Body of pancreas (tissue), 4 donors: ENCODE measurements around the gene ENTREP3. TPM values are rescaled to one million over a fixed set of nuclear protein-coding genes. Genes with fewer than 3 reads are reported as not detected.
A peak's percentile ranks its signal among the peaks of the same experiment; 100 is the strongest.

Experiments
- ATAC-seq: fragments of 150-250 bp; one replicate; pipeline ENCODE4 v1.9.1; 2016
- DNase-seq, 4 donors: peaks; one replicate each; pipeline ENCODE4 v3.0.0-alpha.2; 2019
- H3K27ac ChIP-seq, 4 donors: fragments of 200-600 bp; sonication (generic); 1 replicate in 3 of 4; 2 replicates in 1 of 4; pipeline versions ENCODE4 v1.5.1 to v1.6.1; 2016 to 2019; ENCODE audit warnings: mild to moderate bottlenecking in 1 of 4, mixed read lengths in 1 of 4, moderate library complexity in 1 of 4
- H3K27me3 ChIP-seq, 2 donors: fragments of 200-600 bp; sonication (generic); one replicate each; pipeline ENCODE4 v1.6.0; 2016; ENCODE audit warnings: mild to moderate bottlenecking in 1 of 2
- H3K36me3 ChIP-seq, 2 donors: fragments of 200-600 bp; sonication (generic); replicated peaks in 1 of 2; 2 replicates each; pipeline ENCODE4 v1.5.1; 2016; ENCODE audit warnings: low read depth in 2 of 2; ENCODE audit not compliant: insufficient read depth in 1 of 2
- H3K4me1 ChIP-seq: fragments of 200-600 bp; sonication (generic); one replicate; pipeline ENCODE4 v1.6.0; 2016
- H3K4me3 ChIP-seq, 2 donors: fragments of 200-600 bp; sonication (generic); 1 replicate in 1 of 2; 2 replicates in 1 of 2; pipeline ENCODE4 v1.5.1; 2016 to 2019
- H3K9me3 ChIP-seq, 3 donors: fragments of 200-600 bp; sonication (generic); 1 replicate in 2 of 3; 2 replicates in 1 of 3; pipeline ENCODE4 v1.5.1; 2016
- CTCF ChIP-seq, 7 experiments: fragments of 450-650 bp in 4 of 7; fragments of 200-600 bp in 3 of 7; sonication (generic) in 3 of 7; IDR thresholded peaks; one replicate each; pipeline ENCODE4 v1.5.1; 2016 to 2019; ENCODE audit warnings: antibody characterized with exemption in 7 of 7
- POLR2A ChIP-seq, 3 donors: fragments of 450-650 bp; IDR thresholded peaks; one replicate each; pipeline ENCODE4 v1.6.1; 2016; ENCODE audit warnings: antibody characterized with exemption in 3 of 3, mild to moderate bottlenecking in 2 of 3
- WGBS, 2 donors: methylation state at CpG; one replicate each; pipeline ENCODE4 v1.1.5; 2017; 5-methylcytosine and 5-hydroxymethylcytosine counted together
- intact Hi-C: fragments of 100-400 bp; cut with DNase I; formaldehyde crosslinking; loops from one replicate; pipeline ENCODE4 v1.15.1; 2023
- total RNA-seq, 2 donors: library from RNA; depleted of rRNA; stranded (reverse); fragments of >200 nt; gene quantifications; one replicate each; pipeline ENCODE4 v1.1.0, GENCODE V29; 2016

ENTREP3 gene
- total RNA-seq, 2 donors from 2014 or later = 6.2 to 12.2 TPM

GRCh38 chr1:155210314-155211104, 44.8 kb downstream of the ENTREP3 start:
- H3K4me1 ChIP-seq = peaks cover 23% of the 10 kb centered on the region
- ATAC-seq = no peak
- H3K36me3 ChIP-seq = no peaks in the 10 kb centered on the region
- intact Hi-C loops = no loop called here
- no peak for TF ChIP-seq POLR2A (IDR thresholded peaks at IDR 0.05)
- no peak for TF ChIP-seq CTCF (IDR thresholded peaks at IDR 0.05)
- no peaks in the 10 kb centered on the region for H3K9me3 ChIP-seq
- H3K27me3 ChIP-seq = no peaks in the 10 kb centered on the region
- no peak overlapping the region for H3K4me3 ChIP-seq
- 67 to 69% methylated on average over 4 of the region's 4 CpGs for WGBS, 2 donors
- H3K27ac ChIP-seq = no peak overlapping the region
- DNase-seq = no peak

- no peak for TF ChIP-seq CTCF (IDR thresholded peaks at IDR 0.05)
- TF ChIP-seq POLR2A (IDR thresholded peaks at IDR 0.05) = peak in 1 of 3 donors; percentile 60
Measured at GRCh38 chr1:155209312-155209721, 46.0 kb downstream of the ENTREP3 start.

GRCh38 chr1:155208541-155209311, 46.6 kb downstream of the ENTREP3 start, which contains the start of gene MTX1:
MTX1 (plus strand) TSS chr1:155208695; CDS start chr1:155208805, 110 bp downstream.
- Histone ChIP-seq H3K27me3 (no peaks in the 10 kb centered on the region), H3K4me1 (peaks cover 23% of the 10 kb centered on the region), H3K9me3 (no peaks in the 10 kb centered on the region), H3K36me3 (no peaks in the 10 kb centered on the region), H3K4me3 (peak within 1 kb of the TSS; percentile 92 to 97), H3K27ac (peak within 1 kb of the TSS; percentile 90 to 99 (median 96))
- ATAC-seq (peak; percentile 85), DNase-seq (peak; percentile 86 to 90 (median 88))
- intact Hi-C loops = no loop called here
- TF ChIP-seq CTCF (IDR thresholded peaks at IDR 0.05) = no peak
- TF ChIP-seq POLR2A (IDR thresholded peaks at IDR 0.05) = peak; percentile 39 to 83 (median 71)
- WGBS, 2 donors = 0% methylated on average over 17 to 62 of the region's 64 CpGs

More at GRCh38 chr1:155209312-155209721, 46.0 kb downstream of the ENTREP3 start:
- intact Hi-C loops = no loop called here
- H3K27ac ChIP-seq = peak overlapping the region; percentile 90 to 99 (median 96)
- DNase-seq = no peak
- no peaks in the 10 kb centered on the region for H3K9me3 ChIP-seq
- no peaks in the 10 kb centered on the region for H3K27me3 ChIP-seq
- 4% methylated on average over 12 to 13 of the region's 13 CpGs for WGBS, 2 donors
- peak overlapping the region; percentile 92 to 97 for H3K4me3 ChIP-seq
- peaks cover 23% of the 10 kb centered on the region for H3K4me1 ChIP-seq
- no peaks in the 10 kb centered on the region for H3K36me3 ChIP-seq
- no peak for ATAC-seq

GRCh38 chr1:155207806-155208540, 47.3 kb downstream of the ENTREP3 start, which contains the start of gene THBS3:
THBS3 (minus strand) TSS chr1:155207897; CDS start chr1:155207876, 21 bp downstream.
- WGBS, 2 donors = 30 to 38% methylated on average over 11 to 17 of the region's 17 CpGs
- TF ChIP-seq POLR2A (IDR thresholded peaks at IDR 0.05) (no peak), CTCF (IDR thresholded peaks at IDR 0.05) (no peak)
- peak in 1 of 4 donors; percentile 32 for DNase-seq
- H3K4me1 ChIP-seq = peaks cover 23% of the 10 kb centered on the region
- H3K27ac ChIP-seq = peak within 1 kb of the TSS; percentile 90 to 99 (median 96)
- H3K27me3 ChIP-seq = no peaks in the 10 kb centered on the region
- intact Hi-C loops = no loop called here
- H3K4me3 ChIP-seq = peak within 1 kb of the TSS; percentile 92 to 97
- no peaks in the 10 kb centered on the region for H3K36me3 ChIP-seq
- peak; percentile 4 for ATAC-seq
- no peaks in the 10 kb centered on the region for H3K9me3 ChIP-seq
